ENCODE data around the gene PRKAG2.

DNA sequence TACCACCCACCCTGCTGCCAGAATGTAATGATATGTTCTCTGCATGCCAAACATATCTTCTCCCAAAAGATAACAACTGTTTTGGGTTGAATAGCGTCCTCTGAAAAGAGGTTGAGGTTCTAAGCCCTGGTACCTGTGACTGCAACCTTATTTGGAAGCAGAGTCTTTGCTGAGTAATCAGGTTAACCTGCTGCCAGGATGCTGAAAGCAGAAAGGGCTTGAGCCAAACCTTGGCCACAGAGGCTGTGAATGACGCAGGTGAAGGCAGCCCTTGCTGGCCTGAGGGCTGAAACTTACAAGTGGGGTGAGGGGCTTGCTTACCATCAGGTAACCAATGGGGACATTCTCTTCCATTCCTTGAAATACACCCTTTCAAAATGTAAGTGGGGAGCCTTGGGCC, 205.4 kb downstream of the PRKAG2 start:
- no peak for TF ChIP-seq POLR2A (IDR thresholded peaks at IDR 0.05)
- TF ChIP-seq, protein P1, sequence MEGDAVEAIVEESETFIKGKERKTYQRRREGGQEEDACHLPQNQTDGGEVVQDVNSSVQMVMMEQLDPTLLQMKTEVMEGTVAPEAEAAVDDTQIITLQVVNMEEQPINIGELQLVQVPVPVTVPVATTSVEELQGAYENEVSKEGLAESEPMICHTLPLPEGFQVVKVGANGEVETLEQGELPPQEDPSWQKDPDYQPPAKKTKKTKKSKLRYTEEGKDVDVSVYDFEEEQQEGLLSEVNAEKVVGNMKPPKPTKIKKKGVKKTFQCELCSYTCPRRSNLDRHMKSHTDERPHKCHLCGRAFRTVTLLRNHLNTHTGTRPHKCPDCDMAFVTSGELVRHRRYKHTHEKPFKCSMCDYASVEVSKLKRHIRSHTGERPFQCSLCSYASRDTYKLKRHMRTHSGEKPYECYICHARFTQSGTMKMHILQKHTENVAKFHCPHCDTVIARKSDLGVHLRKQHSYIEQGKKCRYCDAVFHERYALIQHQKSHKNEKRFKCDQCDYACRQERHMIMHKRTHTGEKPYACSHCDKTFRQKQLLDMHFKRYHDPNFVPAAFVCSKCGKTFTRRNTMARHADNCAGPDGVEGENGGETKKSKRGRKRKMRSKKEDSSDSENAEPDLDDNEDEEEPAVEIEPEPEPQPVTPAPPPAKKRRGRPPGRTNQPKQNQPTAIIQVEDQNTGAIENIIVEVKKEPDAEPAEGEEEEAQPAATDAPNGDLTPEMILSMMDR (IDR thresholded peaks at IDR 0.05) = no peak
- TF ChIP-seq EP300 (IDR thresholded peaks at IDR 0.05) = no peak
